ENCODE measurements around the gene TEX30.

- TF ChIP-seq CTCF (conservative IDR thresholded peaks at IDR 0.05) (no peak), ZFX (IDR thresholded peaks at IDR 0.05) (no peak)
These were observed 8.0 kb upstream of the TEX30 start for GRCh38 chr13:102781591-102781990.

All from C4-2B (cell line).